OCI-LY1 (cell line): Measurements from ENCODE around the gene AGBL1.

Experiments used
- H2AFZ ChIP-seq: fragments of 200-600 bp; sonication (generic), shearing (Covaris generic); 2 replicates; pipeline ENCODE4 v1.6.0; 2014; ENCODE audit warnings: antibody characterized with exemption, mild to moderate bottlenecking, low read length
- H3F3A ChIP-seq: fragments of 200-600 bp; sonication (generic), shearing (Covaris generic); 2 replicates; pipeline ENCODE4 v1.6.0; 2014; ENCODE audit warnings: mild to moderate bottlenecking, antibody characterized with exemption, low read length, moderate library complexity; ENCODE audit not compliant: insufficient read depth
- H3K27ac ChIP-seq: fragments of 200-600 bp; sonication (generic); 2 replicates; pipeline ENCODE4 v1.5.1; 2014; ENCODE audit warnings: low read length, mixed run types, mild to moderate bottlenecking, low read depth; ENCODE audit not compliant: poor library complexity, severe bottlenecking
- H3K27me3 ChIP-seq: fragments of 200-600 bp; sonication (generic); 2 replicates; pipeline ENCODE4 v1.6.0; 2014; ENCODE audit warnings: antibody characterized with exemption, mild to moderate bottlenecking, low read length, moderate library complexity; ENCODE audit not compliant: insufficient read depth
- H3K36me3 ChIP-seq: fragments of 200-600 bp; sonication (generic); 2 replicates; pipeline ENCODE4 v1.6.1; 2014; ENCODE audit warnings: mild to moderate bottlenecking, antibody characterized with exemption, low read length, moderate library complexity, mixed read lengths; ENCODE audit not compliant: insufficient read depth
- H3K4me1 ChIP-seq: fragments of 200-600 bp; sonication (generic); 2 replicates; pipeline ENCODE4 v1.5.1; 2014; ENCODE audit warnings: mild to moderate bottlenecking, low read length, moderate library complexity; ENCODE audit not compliant: insufficient read depth, severe bottlenecking
- H3K4me2 ChIP-seq: fragments of 200-600 bp; sonication (generic), shearing (Covaris generic); 2 replicates; pipeline ENCODE4 v1.6.1; 2014; ENCODE audit warnings: low read length
- H3K4me3 ChIP-seq: fragments of 200-600 bp; sonication (generic); 2 replicates; pipeline ENCODE4 v1.5.1; 2014; ENCODE audit warnings: low read length, low read depth, mild to moderate bottlenecking, mixed read lengths; ENCODE audit not compliant: poor library complexity, severe bottlenecking
- H3K79me2 ChIP-seq: fragments of 200-600 bp; shearing (Covaris generic); 2 replicates; pipeline ENCODE4 v1.6.1; 2016; ENCODE audit warnings: mixed run types, low read length, mixed read lengths; ENCODE audit not compliant: insufficient read depth
- H3K9ac ChIP-seq: fragments of 200-600 bp; sonication (generic), shearing (Covaris generic); 2 replicates; pipeline ENCODE4 v1.6.1; 2014; ENCODE audit warnings: mild to moderate bottlenecking, low read length, mixed read lengths
- H3K9me2 ChIP-seq: fragments of 200-600 bp; sonication (generic), shearing (Covaris generic); 2 replicates; pipeline ENCODE4 v1.6.1; 2014; ENCODE audit warnings: low read depth, mild to moderate bottlenecking, low read length, mixed read lengths
- H3K9me3 ChIP-seq: fragments of 200-600 bp; shearing (Covaris generic); 2 replicates; pipeline ENCODE4 v1.6.1; 2014; ENCODE audit warnings: low read length, mixed read lengths
- H4K20me1 ChIP-seq: fragments of 200-600 bp; sonication (generic), shearing (Covaris generic); 2 replicates; pipeline ENCODE4 v1.6.0; 2016; ENCODE audit warnings: mild to moderate bottlenecking, low read length; ENCODE audit not compliant: insufficient read depth
- EZH2 ChIP-seq: fragments of 200-600 bp; sonication (generic), shearing (Covaris generic); IDR thresholded peaks from 2 replicates; pipeline ENCODE4 v1.8.0; 2017; ENCODE audit warnings: borderline replicate concordance, mixed run types, mild to moderate bottlenecking, antibody characterized with exemption, low read length, moderate library complexity, mixed read lengths
- TF ChIP-seq, protein P1 (sequence below): fragments of 200-600 bp; sonication (generic), shearing (Covaris generic); IDR thresholded peaks from 2 replicates; pipeline ENCODE4 v1.5.1; 2017; ENCODE audit warnings: mild to moderate bottlenecking, antibody characterized with exemption, low read length, moderate library complexity, mixed read lengths

The AGBL1 gene

DNA sequence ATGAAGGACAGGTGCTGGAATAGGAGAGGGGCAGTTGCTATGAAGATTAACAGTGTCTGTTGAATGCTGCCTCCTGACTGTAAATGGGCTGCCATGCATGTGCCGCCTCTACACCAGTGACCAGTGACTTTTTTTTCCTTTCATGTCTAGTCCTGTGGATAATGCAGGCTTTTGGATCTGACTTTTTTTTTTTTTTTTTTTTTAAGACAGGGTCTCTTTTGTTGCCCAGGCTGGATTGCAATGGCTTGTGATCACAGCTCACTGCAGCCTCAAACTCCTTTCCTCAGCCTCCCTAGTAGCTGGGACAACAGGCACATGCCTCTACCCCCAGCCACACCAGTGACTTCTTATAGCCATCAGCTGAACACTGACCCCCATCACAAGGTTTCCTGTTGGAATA, 41.2 kb upstream of the AGBL1 start:
- H3K9ac ChIP-seq: no peak overlapping the region
- no peaks in the 10 kb centered on the region for H3F3A ChIP-seq
- no peaks in the 10 kb centered on the region for H3K36me3 ChIP-seq
- H3K4me2 ChIP-seq: no peak overlapping the region
- H4K20me1 ChIP-seq: no peaks in the 10 kb centered on the region
- no peaks in the 10 kb centered on the region for H3K27me3 ChIP-seq
- no peaks in the 10 kb centered on the region for H3K9me3 ChIP-seq
- no peak overlapping the region for H3K4me3 ChIP-seq
- H3K27ac ChIP-seq: no peak overlapping the region
- H3K4me1 ChIP-seq: no peaks in the 10 kb centered on the region
- H3K79me2 ChIP-seq: no peaks in the 10 kb centered on the region
- TF ChIP-seq, protein P1, sequence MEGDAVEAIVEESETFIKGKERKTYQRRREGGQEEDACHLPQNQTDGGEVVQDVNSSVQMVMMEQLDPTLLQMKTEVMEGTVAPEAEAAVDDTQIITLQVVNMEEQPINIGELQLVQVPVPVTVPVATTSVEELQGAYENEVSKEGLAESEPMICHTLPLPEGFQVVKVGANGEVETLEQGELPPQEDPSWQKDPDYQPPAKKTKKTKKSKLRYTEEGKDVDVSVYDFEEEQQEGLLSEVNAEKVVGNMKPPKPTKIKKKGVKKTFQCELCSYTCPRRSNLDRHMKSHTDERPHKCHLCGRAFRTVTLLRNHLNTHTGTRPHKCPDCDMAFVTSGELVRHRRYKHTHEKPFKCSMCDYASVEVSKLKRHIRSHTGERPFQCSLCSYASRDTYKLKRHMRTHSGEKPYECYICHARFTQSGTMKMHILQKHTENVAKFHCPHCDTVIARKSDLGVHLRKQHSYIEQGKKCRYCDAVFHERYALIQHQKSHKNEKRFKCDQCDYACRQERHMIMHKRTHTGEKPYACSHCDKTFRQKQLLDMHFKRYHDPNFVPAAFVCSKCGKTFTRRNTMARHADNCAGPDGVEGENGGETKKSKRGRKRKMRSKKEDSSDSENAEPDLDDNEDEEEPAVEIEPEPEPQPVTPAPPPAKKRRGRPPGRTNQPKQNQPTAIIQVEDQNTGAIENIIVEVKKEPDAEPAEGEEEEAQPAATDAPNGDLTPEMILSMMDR: no peak
- TF ChIP-seq EZH2: no peak
- no peak overlapping the region for H2AFZ ChIP-seq
- no peaks in the 10 kb centered on the region for H3K9me2 ChIP-seq

DNA sequence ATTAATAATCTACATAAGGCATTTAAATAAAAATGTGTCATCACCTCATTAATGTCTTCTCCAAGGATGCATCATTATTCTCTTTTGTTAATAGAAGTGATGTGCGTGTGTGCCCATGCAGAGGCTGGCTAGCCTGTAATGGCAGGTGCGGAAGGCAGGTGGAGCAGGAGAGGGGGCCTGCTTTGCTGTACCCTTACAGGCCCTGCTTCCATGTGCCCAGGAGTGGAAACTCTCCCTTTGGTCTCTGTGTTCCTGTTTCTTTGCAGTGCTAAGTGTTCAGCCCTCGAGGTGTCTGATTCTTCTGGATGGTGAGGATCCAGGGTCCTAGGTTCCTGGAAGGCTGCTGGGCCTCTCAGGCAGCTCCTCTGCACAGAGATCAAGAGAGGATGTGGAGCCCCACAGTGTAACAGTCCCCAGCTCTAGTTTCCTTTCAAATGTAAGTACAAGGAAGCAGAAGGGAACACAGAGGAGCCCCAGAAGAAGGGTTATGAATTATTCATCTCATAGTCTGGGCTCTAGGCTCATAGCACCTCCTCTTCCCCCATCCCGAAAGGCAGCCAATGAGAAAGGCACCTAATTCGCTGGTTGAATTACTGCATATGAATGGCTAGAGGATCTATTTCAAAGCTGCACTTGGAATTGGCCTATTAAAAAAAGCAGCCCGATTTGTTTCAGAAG, 39.2 kb upstream of the AGBL1 start:
- Histone ChIP-seq H3K27ac (no peak overlapping the region), H3K9ac (no peak overlapping the region), H3K9me2 (no peaks in the 10 kb centered on the region), H3K27me3 (no peaks in the 10 kb centered on the region), H3F3A (no peaks in the 10 kb centered on the region), H3K4me1 (peaks cover 11% of the 10 kb centered on the region), H4K20me1 (no peaks in the 10 kb centered on the region), H3K9me3 (no peaks in the 10 kb centered on the region), H3K4me2 (no peak overlapping the region), H3K4me3 (no peak overlapping the region), H3K36me3 (no peaks in the 10 kb centered on the region), H3K79me2 (no peaks in the 10 kb centered on the region), H2AFZ (no peak overlapping the region)
- TF ChIP-seq, protein P1: no peak
- TF ChIP-seq EZH2: no peak

DNA sequence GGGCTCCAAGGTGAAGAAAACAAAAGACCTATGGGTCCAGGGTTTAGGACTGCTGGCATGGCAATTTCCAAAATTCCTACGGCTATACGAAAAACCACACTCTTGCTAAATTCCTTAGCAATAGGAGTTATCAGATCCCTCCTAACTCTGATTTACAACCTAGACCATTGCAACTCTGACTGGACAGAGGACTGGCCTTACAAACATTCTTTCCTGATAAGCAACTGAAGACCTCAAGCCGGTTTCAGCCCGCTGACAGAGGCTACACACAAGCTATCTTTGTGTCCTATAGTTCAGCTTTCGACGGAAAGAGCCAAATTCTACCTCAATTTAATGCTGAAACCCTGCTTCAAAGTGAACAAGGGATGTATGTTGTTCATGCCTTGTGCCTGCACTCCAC, 38.3 kb upstream of the AGBL1 start:
- H3K79me2 ChIP-seq: no peaks in the 10 kb centered on the region
- TF ChIP-seq, protein P1: no peak
- no peaks in the 10 kb centered on the region for H3K9me2 ChIP-seq
- no peaks in the 10 kb centered on the region for H3K27me3 ChIP-seq
- no peaks in the 10 kb centered on the region for H4K20me1 ChIP-seq
- no peaks in the 10 kb centered on the region for H3K9me3 ChIP-seq
- H3K9ac ChIP-seq: no peak overlapping the region
- no peak overlapping the region for H3K27ac ChIP-seq
- H3K4me2 ChIP-seq: no peak overlapping the region
- H3F3A ChIP-seq: no peaks in the 10 kb centered on the region
- H3K4me1 ChIP-seq: peaks cover 11% of the 10 kb centered on the region
- no peak overlapping the region for H2AFZ ChIP-seq
- H3K4me3 ChIP-seq: no peak overlapping the region
- no peaks in the 10 kb centered on the region for H3K36me3 ChIP-seq
